ENCODE results near the gene ZBTB12. TPM values are rescaled to one million over a fixed set of nuclear protein-coding genes. Genes with fewer than 3 reads are reported as not detected.

ZBTB12 gene
- total and polyA plus RNA-seq, 9 donors, result 1.9 to 24.8 (median 10.7) TPM

DNA sequence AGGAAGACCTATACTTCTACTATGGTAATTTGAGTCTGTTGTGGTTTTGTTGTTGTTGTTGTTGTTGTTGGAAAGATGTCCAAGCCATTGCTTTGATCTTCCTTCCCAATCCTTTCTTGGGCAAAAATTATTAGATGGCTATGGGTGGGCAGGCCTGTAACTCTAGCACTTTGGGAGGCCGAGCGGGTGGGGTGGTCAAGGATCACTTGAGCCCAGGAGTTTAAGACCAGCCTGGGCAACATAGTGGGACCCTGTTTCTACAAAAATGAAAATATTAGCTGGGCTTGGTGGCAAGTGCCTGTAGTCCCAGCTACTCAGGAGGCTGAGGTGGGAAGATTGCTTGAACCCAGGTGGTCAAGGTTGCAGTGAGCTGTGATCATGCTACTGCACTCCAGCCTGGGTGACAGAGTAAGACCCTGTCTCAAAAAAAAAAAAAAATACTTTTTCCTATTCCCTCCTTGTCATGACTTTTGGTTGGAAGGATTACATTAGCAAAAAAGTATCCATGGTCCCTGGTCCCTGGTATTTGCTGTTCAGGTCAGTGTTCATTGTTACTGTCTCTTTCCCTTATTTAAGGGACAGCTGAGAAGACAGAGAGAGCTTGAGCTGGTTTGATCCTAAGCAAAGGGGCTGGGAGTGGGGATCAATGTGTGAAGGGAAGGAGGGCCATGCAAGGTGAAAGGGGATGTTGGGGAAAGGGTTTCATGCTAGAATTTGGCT, 51.0 kb downstream of the ZBTB12 start:
- Histone ChIP-seq H3K9me3 (no peaks in the 10 kb centered on the region), H3K4me3 (no peak overlapping the region), H3K27me3 (no peaks in the 10 kb centered on the region), H3K36me3 (no peaks in the 10 kb centered on the region), H3K4me1 (ENCODE audit: insufficient read depth) (no peaks in the 10 kb centered on the region), H3K27ac (no peak overlapping the region)
- intact Hi-C loops (cut with DNase I), result no loop called here
- no peak for TF ChIP-seq EP300 (IDR thresholded peaks at IDR 0.05)
- TF ChIP-seq, protein P1, sequence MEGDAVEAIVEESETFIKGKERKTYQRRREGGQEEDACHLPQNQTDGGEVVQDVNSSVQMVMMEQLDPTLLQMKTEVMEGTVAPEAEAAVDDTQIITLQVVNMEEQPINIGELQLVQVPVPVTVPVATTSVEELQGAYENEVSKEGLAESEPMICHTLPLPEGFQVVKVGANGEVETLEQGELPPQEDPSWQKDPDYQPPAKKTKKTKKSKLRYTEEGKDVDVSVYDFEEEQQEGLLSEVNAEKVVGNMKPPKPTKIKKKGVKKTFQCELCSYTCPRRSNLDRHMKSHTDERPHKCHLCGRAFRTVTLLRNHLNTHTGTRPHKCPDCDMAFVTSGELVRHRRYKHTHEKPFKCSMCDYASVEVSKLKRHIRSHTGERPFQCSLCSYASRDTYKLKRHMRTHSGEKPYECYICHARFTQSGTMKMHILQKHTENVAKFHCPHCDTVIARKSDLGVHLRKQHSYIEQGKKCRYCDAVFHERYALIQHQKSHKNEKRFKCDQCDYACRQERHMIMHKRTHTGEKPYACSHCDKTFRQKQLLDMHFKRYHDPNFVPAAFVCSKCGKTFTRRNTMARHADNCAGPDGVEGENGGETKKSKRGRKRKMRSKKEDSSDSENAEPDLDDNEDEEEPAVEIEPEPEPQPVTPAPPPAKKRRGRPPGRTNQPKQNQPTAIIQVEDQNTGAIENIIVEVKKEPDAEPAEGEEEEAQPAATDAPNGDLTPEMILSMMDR (IDR thresholded peaks at IDR 0.05), result no peak
- TF ChIP-seq POLR2A (IDR thresholded peaks at IDR 0.05), result no peak
- 91 to 95% (median 94%) methylated on average over 2 of the region's 2 CpGs for WGBS, 3 donors
- no peak for DNase-seq

Small RNAs within 50 kb of the gene (small RNA-seq; reads per million reads assigned to genes)
- gene AL645922.1, result not detected

Other genes with a start within 250 kb of the ZBTB12 start
Only the 30 nearest of the 37 such genes appear.
- gene LY6G5C, start 221.0 kb downstream of the ZBTB12 start, total RNA-seq, result 1 to 10 TPM in 6 of 7 donors, not detected in 1; 1.2 to 2.3 (median 2.0) TPM
- gene LY6G5C, start 221.0 kb downstream of the ZBTB12 start, polyA plus RNA-seq, result 1 to 10 TPM; 2.7 to 3.7 TPM
- gene ABHD16A, start 198.8 kb downstream of the ZBTB12 start, total RNA-seq, result 10 to 100 TPM; 31.1 to 60.4 (median 37.6) TPM
- gene ABHD16A, start 198.8 kb downstream of the ZBTB12 start, polyA plus RNA-seq, result 10 to 100 TPM; 25.4 to 35.2 TPM
- not detected for gene LY6G6F, start 195.2 kb downstream of the ZBTB12 start, total RNA-seq
- not detected for gene LY6G6F, start 195.2 kb downstream of the ZBTB12 start, polyA plus RNA-seq
- not detected for gene LY6G6D, start 186.7 kb downstream of the ZBTB12 start, total RNA-seq
- not detected for gene LY6G6D, start 186.7 kb downstream of the ZBTB12 start, polyA plus RNA-seq
- gene LY6G6C, start 180.3 kb downstream of the ZBTB12 start, total RNA-seq, result 1 to 10 TPM in 2 of 7 donors, not detected in 5; 1.0 to 4.9 TPM
- under 1 TPM in 1 of 2 donors, not detected in 1; 0.17 TPM for gene LY6G6C, start 180.3 kb downstream of the ZBTB12 start, polyA plus RNA-seq
- gene MPIG6B, start 178.7 kb downstream of the ZBTB12 start, total RNA-seq, result under 1 TPM in 3 of 7 donors, not detected in 4; 0.15 to 0.94 (median 0.69) TPM
- under 1 TPM; 0.06 to 0.60 TPM for gene MPIG6B, start 178.7 kb downstream of the ZBTB12 start, polyA plus RNA-seq
- gene DDAH2, start 172.8 kb downstream of the ZBTB12 start, total RNA-seq, result 100 to 1,000 TPM in 3 of 7 donors, 10 to 100 TPM in 4; 61.2 to 139 (median 95.2) TPM
- 100 to 1,000 TPM in 1 of 2 donors, 10 to 100 TPM in 1; 23.9 to 127 TPM for gene DDAH2, start 172.8 kb downstream of the ZBTB12 start, polyA plus RNA-seq
- 100 to 1,000 TPM; 128 to 208 (median 184) TPM for gene CLIC1, start 165.6 kb downstream of the ZBTB12 start, total RNA-seq
- gene CLIC1, start 165.6 kb downstream of the ZBTB12 start, polyA plus RNA-seq, result 100 to 1,000 TPM; 199 to 473 TPM
- 10 to 100 TPM in 4 of 7 donors, 1 to 10 TPM in 3; 8.6 to 19.1 (median 14.5) TPM for gene MSH5, start 162.1 kb downstream of the ZBTB12 start, total RNA-seq
- gene MSH5, start 162.1 kb downstream of the ZBTB12 start, polyA plus RNA-seq, result 1 to 10 TPM; 4.8 to 7.8 TPM
- 1 to 10 TPM in 5 of 7 donors, under 1 TPM in 1, not detected in 1; 0.94 to 5.2 (median 3.6) TPM for gene SAPCD1, start 139.4 kb downstream of the ZBTB12 start, total RNA-seq
- gene SAPCD1, start 139.4 kb downstream of the ZBTB12 start, polyA plus RNA-seq, result 1 to 10 TPM; 1.6 to 2.9 TPM
- 10 to 100 TPM in 1 of 7 donors, 1 to 10 TPM in 5, under 1 TPM in 1; 0.48 to 25.2 (median 1.7) TPM for gene VWA7, start 124.8 kb downstream of the ZBTB12 start, total RNA-seq
- under 1 TPM; 0.18 to 0.62 TPM for gene VWA7, start 124.8 kb downstream of the ZBTB12 start, polyA plus RNA-seq
- gene VARS1, start 106.3 kb downstream of the ZBTB12 start, total RNA-seq, result 10 to 100 TPM; 16.0 to 73.6 (median 44.1) TPM
- gene VARS1, start 106.3 kb downstream of the ZBTB12 start, polyA plus RNA-seq, result 10 to 100 TPM; 21.1 to 29.8 TPM
- 10 to 100 TPM; 35.9 to 58.3 (median 47.5) TPM for gene LSM2, start 95.1 kb downstream of the ZBTB12 start, total RNA-seq
- 10 to 100 TPM; 51.2 to 90.7 TPM for gene LSM2, start 95.1 kb downstream of the ZBTB12 start, polyA plus RNA-seq
- 1 to 10 TPM; 1.3 to 6.1 (median 3.9) TPM for gene HSPA1L, start 86.8 kb downstream of the ZBTB12 start, total RNA-seq
- 1 to 10 TPM; 3.2 to 6.1 TPM for gene HSPA1L, start 86.8 kb downstream of the ZBTB12 start, polyA plus RNA-seq
- gene HSPA1A, start 86.5 kb downstream of the ZBTB12 start, total RNA-seq, result 100 to 1,000 TPM in 5 of 7 donors, 10 to 100 TPM in 2; 51.5 to 340 (median 140) TPM
- gene HSPA1A, start 86.5 kb downstream of the ZBTB12 start, polyA plus RNA-seq, result 10 to 100 TPM; 44.6 to 83.1 TPM
- gene HSPA1B, start 74.3 kb downstream of the ZBTB12 start, total RNA-seq, result 100 to 1,000 TPM; 119 to 506 (median 196) TPM
- 10 to 100 TPM; 41.9 to 66.0 TPM for gene HSPA1B, start 74.3 kb downstream of the ZBTB12 start, polyA plus RNA-seq
- 10 to 100 TPM; 23.7 to 35.7 (median 28.2) TPM for gene NEU1, start 39.3 kb downstream of the ZBTB12 start, total RNA-seq
- 10 to 100 TPM; 26.3 to 61.1 TPM for gene NEU1, start 39.3 kb downstream of the ZBTB12 start, polyA plus RNA-seq
- 10 to 100 TPM in 1 of 7 donors, 1 to 10 TPM in 6; 1.4 to 54.8 (median 6.4) TPM for gene SLC44A4, start 23.1 kb downstream of the ZBTB12 start, total RNA-seq
- 1 to 10 TPM; 1.8 to 2.5 TPM for gene SLC44A4, start 23.1 kb downstream of the ZBTB12 start, polyA plus RNA-seq
- 10 to 100 TPM; 23.1 to 71.7 (median 57.7) TPM for gene EHMT2, start 4.4 kb downstream of the ZBTB12 start, total RNA-seq
- 10 to 100 TPM; 19.7 to 48.4 TPM for gene EHMT2, start 4.4 kb downstream of the ZBTB12 start, polyA plus RNA-seq
- gene C2, start 25.6 kb upstream of the ZBTB12 start, total RNA-seq, result 10 to 100 TPM in 4 of 7 donors, 1 to 10 TPM in 3; 1.4 to 23.0 (median 11.4) TPM
- gene C2, start 25.6 kb upstream of the ZBTB12 start, polyA plus RNA-seq, result 10 to 100 TPM in 1 of 2 donors, 1 to 10 TPM in 1; 8.6 to 32.6 TPM
- gene CFB, start 44.0 kb upstream of the ZBTB12 start, total RNA-seq, result 100 to 1,000 TPM in 1 of 7 donors, 10 to 100 TPM in 6; 11.3 to 231 (median 23.8) TPM
- gene CFB, start 44.0 kb upstream of the ZBTB12 start, polyA plus RNA-seq, result 10 to 100 TPM; 19.1 to 20.4 TPM
- gene NELFE, start 56.9 kb upstream of the ZBTB12 start, total RNA-seq, result 10 to 100 TPM; 59.2 to 75.0 (median 65.8) TPM
- 10 to 100 TPM; 54.8 to 84.5 TPM for gene NELFE, start 56.9 kb upstream of the ZBTB12 start, polyA plus RNA-seq
- gene SKIC2, start 57.1 kb upstream of the ZBTB12 start, total RNA-seq, result 10 to 100 TPM; 37.2 to 59.4 (median 51.5) TPM
- 10 to 100 TPM; 24.6 to 36.3 TPM for gene SKIC2, start 57.1 kb upstream of the ZBTB12 start, polyA plus RNA-seq
- gene DXO, start 70.1 kb upstream of the ZBTB12 start, total RNA-seq, result 10 to 100 TPM; 22.3 to 42.8 (median 26.7) TPM
- 10 to 100 TPM; 11.7 to 29.3 TPM for gene DXO, start 70.1 kb upstream of the ZBTB12 start, polyA plus RNA-seq
- gene C4A, start 80.0 kb upstream of the ZBTB12 start, total RNA-seq, result 1,000 to 10,000 TPM in 1 of 7 donors, 100 to 1,000 TPM in 6; 147 to 1,617 (median 248) TPM
- 100 to 1,000 TPM; 114 to 324 TPM for gene C4A, start 80.0 kb upstream of the ZBTB12 start, polyA plus RNA-seq
- gene C4B, start 112.7 kb upstream of the ZBTB12 start, total RNA-seq, result 1,000 to 10,000 TPM in 1 of 7 donors, 100 to 1,000 TPM in 6; 163 to 1,673 (median 271) TPM
- 100 to 1,000 TPM in 1 of 2 donors, 10 to 100 TPM in 1; 97.4 to 326 TPM for gene C4B, start 112.7 kb upstream of the ZBTB12 start, polyA plus RNA-seq
- 10 to 100 TPM in 1 of 7 donors, 1 to 10 TPM in 6; 2.4 to 21.7 (median 8.8) TPM for gene CYP21A2, start 136.3 kb upstream of the ZBTB12 start, total RNA-seq
- 1 to 10 TPM; 1.9 to 4.8 TPM for gene CYP21A2, start 136.3 kb upstream of the ZBTB12 start, polyA plus RNA-seq
- 100 to 1,000 TPM in 6 of 7 donors, 10 to 100 TPM in 1; 58.5 to 334 (median 205) TPM for gene TNXB, start 207.3 kb upstream of the ZBTB12 start, total RNA-seq
- 100 to 1,000 TPM in 1 of 2 donors, 10 to 100 TPM in 1; 13.3 to 114 TPM for gene TNXB, start 207.3 kb upstream of the ZBTB12 start, polyA plus RNA-seq
- gene ATF6B, start 226.2 kb upstream of the ZBTB12 start, total RNA-seq, result 100 to 1,000 TPM in 1 of 7 donors, 10 to 100 TPM in 6; 27.8 to 100 (median 84.5) TPM
- gene ATF6B, start 226.2 kb upstream of the ZBTB12 start, polyA plus RNA-seq, result 10 to 100 TPM; 37.9 to 70.3 TPM
- 1 to 10 TPM; 1.7 to 4.6 (median 4.1) TPM for gene FKBPL, start 228.2 kb upstream of the ZBTB12 start, total RNA-seq
- 1 to 10 TPM; 4.2 to 5.5 TPM for gene FKBPL, start 228.2 kb upstream of the ZBTB12 start, polyA plus RNA-seq

Measured in ovary (tissue), 9 donors.